Measurements from ENCODE around the gene NAA80. TPM values are rescaled to one million over a fixed set of nuclear protein-coding genes. Genes with fewer than 3 reads are reported as not detected.
A peak's percentile ranks its signal among the peaks of the same experiment; 100 is the strongest.

The NAA80 gene
- total RNA-seq, 6 experiments from 2014 or later = 8.5 to 13.4 (median 10.7) TPM

DNA sequence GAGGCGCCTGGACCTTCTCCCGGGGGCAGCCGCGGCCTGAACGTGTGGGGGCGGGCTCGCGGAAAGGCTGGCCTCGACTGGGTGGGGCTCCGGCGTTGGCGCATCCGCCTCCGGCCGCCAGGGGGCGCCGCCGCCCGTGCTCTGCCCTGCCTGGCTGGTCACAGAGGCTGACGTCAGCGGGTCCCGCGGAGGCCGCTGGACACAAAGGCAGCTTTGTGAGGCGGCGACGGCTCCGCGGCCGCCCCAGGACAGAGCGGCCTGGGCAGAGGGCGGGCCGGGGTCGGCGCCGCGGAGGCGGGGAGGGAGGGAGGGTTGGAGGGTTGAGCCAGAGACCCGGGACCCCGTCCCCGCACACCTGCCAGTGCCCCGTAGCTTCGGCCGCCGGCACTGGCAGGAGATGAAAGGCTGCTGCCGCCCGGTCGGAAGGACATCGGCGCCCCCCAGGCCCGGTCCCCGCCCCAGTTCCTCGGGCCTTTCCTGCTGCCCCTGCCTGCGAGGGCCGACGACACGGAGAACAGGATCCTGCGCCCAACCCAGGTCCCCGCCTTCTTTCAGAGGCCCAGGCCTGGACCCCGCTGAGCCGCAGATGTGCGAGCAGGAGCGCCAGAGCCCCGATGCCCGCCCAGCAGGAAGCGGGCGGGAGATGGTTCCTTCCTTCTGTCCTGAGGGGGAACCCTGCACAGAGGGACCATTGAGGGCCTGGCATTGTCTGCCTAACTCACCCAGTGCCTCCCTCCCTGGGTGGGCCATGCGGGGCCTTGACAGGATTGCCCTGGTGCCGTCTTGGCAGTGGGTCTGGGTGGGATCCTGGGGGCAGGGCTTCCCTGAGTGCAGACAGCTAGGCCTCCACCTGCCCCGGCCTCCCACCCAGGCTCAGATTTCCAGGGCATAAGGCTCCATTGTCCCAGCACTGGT is 38.9 kb downstream of the NAA80 start:
- Mint-ChIP-seq H3K4me3 (peak overlapping the region; percentile 22; the same call in 1 of the 2 replicates), H3K27me3 (ENCODE audit: insufficient read depth) (peaks cover 2% of the 10 kb centered on the region; the same call in 1 of the 2 replicates), H3K27ac (peak overlapping the region; percentile 76), H3K9me3 (no peaks in the 10 kb centered on the region), H3K36me3 (ENCODE audit: low read depth) (peaks cover 5% of the 10 kb centered on the region), H3K4me1 (ENCODE audit: low read depth) (peaks cover 29% of the 10 kb centered on the region)
- TF ChIP-seq, protein P1, sequence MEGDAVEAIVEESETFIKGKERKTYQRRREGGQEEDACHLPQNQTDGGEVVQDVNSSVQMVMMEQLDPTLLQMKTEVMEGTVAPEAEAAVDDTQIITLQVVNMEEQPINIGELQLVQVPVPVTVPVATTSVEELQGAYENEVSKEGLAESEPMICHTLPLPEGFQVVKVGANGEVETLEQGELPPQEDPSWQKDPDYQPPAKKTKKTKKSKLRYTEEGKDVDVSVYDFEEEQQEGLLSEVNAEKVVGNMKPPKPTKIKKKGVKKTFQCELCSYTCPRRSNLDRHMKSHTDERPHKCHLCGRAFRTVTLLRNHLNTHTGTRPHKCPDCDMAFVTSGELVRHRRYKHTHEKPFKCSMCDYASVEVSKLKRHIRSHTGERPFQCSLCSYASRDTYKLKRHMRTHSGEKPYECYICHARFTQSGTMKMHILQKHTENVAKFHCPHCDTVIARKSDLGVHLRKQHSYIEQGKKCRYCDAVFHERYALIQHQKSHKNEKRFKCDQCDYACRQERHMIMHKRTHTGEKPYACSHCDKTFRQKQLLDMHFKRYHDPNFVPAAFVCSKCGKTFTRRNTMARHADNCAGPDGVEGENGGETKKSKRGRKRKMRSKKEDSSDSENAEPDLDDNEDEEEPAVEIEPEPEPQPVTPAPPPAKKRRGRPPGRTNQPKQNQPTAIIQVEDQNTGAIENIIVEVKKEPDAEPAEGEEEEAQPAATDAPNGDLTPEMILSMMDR (IDR thresholded peaks at IDR 0.05) = peak; percentile 99
- DNase-seq = peak; percentile 84

GRCh38 chr3:50259432-50260026 is 39.7 kb downstream of the NAA80 start:
- Mint-ChIP-seq H3K9me3 (no peaks in the 10 kb centered on the region), H3K27ac (peak overlapping the region; percentile 76), H3K36me3 (ENCODE audit: low read depth) (peaks cover 5% of the 10 kb centered on the region), H3K4me3 (peak overlapping the region; percentile 13; the same call in 1 of the 2 replicates), H3K27me3 (ENCODE audit: insufficient read depth) (0 out of 2 replicates have a peak, but pooled peaks cover 2% of the 10 kb centered on the region), H3K4me1 (ENCODE audit: low read depth) (peaks cover 30% of the 10 kb centered on the region)
- no peak for DNase-seq
- TF ChIP-seq, protein P1 (IDR thresholded peaks at IDR 0.05) = no peak

- no peak overlapping the region for H3K4me3 Mint-ChIP-seq
- no peaks in the 10 kb centered on the region for H3K9me3 Mint-ChIP-seq
- DNase-seq = no peak
- TF ChIP-seq, protein P1 (IDR thresholded peaks at IDR 0.05) = 0 out of 2 replicates have a peak, but pooled peaks have one; percentile 9
- peak overlapping the region; percentile 49; the same call in 1 of the 2 replicates for H3K27ac Mint-ChIP-seq
- H3K36me3 Mint-ChIP-seq (ENCODE audit: low read depth) = peaks cover 5% of the 10 kb centered on the region
- 0 out of 2 replicates have a peak, but pooled peaks cover 2% of the 10 kb centered on the region for H3K27me3 Mint-ChIP-seq (ENCODE audit: insufficient read depth)
- peaks cover 30% of the 10 kb centered on the region for H3K4me1 Mint-ChIP-seq (ENCODE audit: low read depth)
Observed at GRCh38 chr3:50258979-50259378, 40.2 kb downstream of the NAA80 start.

GRCh38 chr3:50258029-50258680 is 41.0 kb downstream of the NAA80 start:
- Mint-ChIP-seq H3K4me3 (no peak overlapping the region), H3K9me3 (no peaks in the 10 kb centered on the region), H3K27ac (peak overlapping the region; percentile 49), H3K27me3 (ENCODE audit: insufficient read depth) (peaks cover 2% of the 10 kb centered on the region; the same call in 1 of the 2 replicates), H3K36me3 (ENCODE audit: low read depth) (peaks cover 12% of the 10 kb centered on the region), H3K4me1 (ENCODE audit: low read depth) (peaks cover 29% of the 10 kb centered on the region)
- TF ChIP-seq, protein P1 (IDR thresholded peaks at IDR 0.05) = no peak
- no peak for DNase-seq

Measured in HFFc6 (cell line).